A673 (cell line): Measurements from ENCODE around the gene TIGD7. TPM values are rescaled to one million over a fixed set of nuclear protein-coding genes. Genes with fewer than 3 reads are reported as not detected.

Source experiments
- BruUV-seq: library from RNA; stranded (reverse); fragments of 400-500 nt; replicated peaks from 2 replicates; lab custom pipeline; 2021; lab: Mats Ljungman, UMichigan
- CTCF ChIA-PET: fragments of 300-600 bp; sonication (Branson Sonifier 250); formaldehyde crosslinking; loops from one replicate; lab custom pipeline; 2022; ENCODE audit warnings: antibody characterized with exemption; lab: Charles Lee
- POLR2A ChIA-PET: fragments of 300-600 bp; sonication (Branson Sonifier 250); formaldehyde crosslinking; loops from one replicate; lab custom pipeline; 2022; ENCODE audit warnings: antibody characterized with exemption; ENCODE audit not compliant: low non-redundant PET; lab: Charles Lee
- DNase-seq: peaks from one replicate; pipeline ENCODE4 v3.0.0-alpha.2; 2015; ENCODE audit warnings: low spot score
- H3K27ac ChIP-seq: fragments of 200-600 bp; sonication (generic); 2 replicates; pipeline ENCODE4 v1.5.1; 2016; ENCODE audit warnings: mixed run types, low read depth, mild to moderate bottlenecking, mixed read lengths, antibody characterized with exemption, low read length; ENCODE audit not compliant: poor library complexity, severe bottlenecking
- H3K27me3 ChIP-seq: fragments of 200-600 bp; sonication (generic); replicated peaks from 2 replicates; pipeline ENCODE4 v1.6.1; 2017; ENCODE audit warnings: mixed run types, low read depth, mild to moderate bottlenecking, mixed read lengths, antibody characterized with exemption, low read length; ENCODE audit not compliant: insufficient read depth, poor library complexity
- H3K36me3 ChIP-seq: fragments of 200-600 bp; sonication (generic); 2 replicates; pipeline ENCODE4 v1.6.1; 2016; ENCODE audit warnings: mixed run types, mild to moderate bottlenecking, mixed read lengths, antibody characterized with exemption, low read length; ENCODE audit not compliant: insufficient read depth, poor library complexity, severe bottlenecking
- H3K4me1 ChIP-seq: fragments of 200-600 bp; sonication (generic); 2 replicates; pipeline ENCODE4 v1.6.1; 2017; ENCODE audit warnings: mixed run types, mild to moderate bottlenecking, mixed read lengths, antibody characterized with exemption, low read length; ENCODE audit not compliant: insufficient read depth, poor library complexity, severe bottlenecking
- H3K4me3 ChIP-seq: fragments of 200-600 bp; sonication (generic); 2 replicates; pipeline ENCODE4 v1.5.1; 2016; ENCODE audit warnings: low read depth, mixed run types, mild to moderate bottlenecking, mixed read lengths, low read length; ENCODE audit not compliant: poor library complexity, severe bottlenecking
- H3K9me3 ChIP-seq: fragments of 200-600 bp; sonication (generic); 2 replicates; pipeline ENCODE4 v1.6.1; 2016; ENCODE audit warnings: mixed run types, low read depth, mild to moderate bottlenecking, mixed read lengths, antibody characterized with exemption, low read length; ENCODE audit not compliant: poor library complexity, severe bottlenecking
- EZH2 ChIP-seq: fragments of 200-600 bp; sonication (generic); IDR thresholded peaks from 2 replicates; pipeline ENCODE4 v1.6.1; 2017; ENCODE audit warnings: borderline replicate concordance, low read depth, mild to moderate bottlenecking, mixed read lengths, antibody characterized with exemption, low read length; ENCODE audit not compliant: poor library complexity, severe bottlenecking
- intact Hi-C: fragments of 100-400 bp; cut with micrococcal nuclease; formaldehyde crosslinking; loops from one replicate; pipeline ENCODE4 v1.10.0; 2022; ENCODE audit not compliant: unreplicated experiment
- total RNA-seq: library from RNA; stranded (reverse); gene quantifications from 2 replicates; pipeline ENCODE4 v1.2.3, GENCODE V29; 2021
- TF ChIP-seq, protein P1 (sequence below): fragments of 300-800, 200-600 bp; sonication (generic); conservative IDR thresholded peaks from 2 replicates; pipeline ENCODE4 v1.5.1; 2017; ENCODE audit warnings: low read depth, mild to moderate bottlenecking, antibody characterized with exemption, low read length, moderate library complexity, mixed read lengths

The TIGD7 gene
- total RNA-seq, 1 experiment from 2014 or later: 7.9 TPM

GRCh38 chr16:3328643-3329042 is 23.4 kb upstream of the TIGD7 start:
- no peaks in the 10 kb centered on the region for H3K27me3 ChIP-seq
- H3K9me3 ChIP-seq: no peaks in the 10 kb centered on the region
- no peaks in the 10 kb centered on the region for H3K36me3 ChIP-seq
- POLR2A ChIA-PET: no interaction called here
- no peak for TF ChIP-seq EZH2
- TF ChIP-seq, protein P1, sequence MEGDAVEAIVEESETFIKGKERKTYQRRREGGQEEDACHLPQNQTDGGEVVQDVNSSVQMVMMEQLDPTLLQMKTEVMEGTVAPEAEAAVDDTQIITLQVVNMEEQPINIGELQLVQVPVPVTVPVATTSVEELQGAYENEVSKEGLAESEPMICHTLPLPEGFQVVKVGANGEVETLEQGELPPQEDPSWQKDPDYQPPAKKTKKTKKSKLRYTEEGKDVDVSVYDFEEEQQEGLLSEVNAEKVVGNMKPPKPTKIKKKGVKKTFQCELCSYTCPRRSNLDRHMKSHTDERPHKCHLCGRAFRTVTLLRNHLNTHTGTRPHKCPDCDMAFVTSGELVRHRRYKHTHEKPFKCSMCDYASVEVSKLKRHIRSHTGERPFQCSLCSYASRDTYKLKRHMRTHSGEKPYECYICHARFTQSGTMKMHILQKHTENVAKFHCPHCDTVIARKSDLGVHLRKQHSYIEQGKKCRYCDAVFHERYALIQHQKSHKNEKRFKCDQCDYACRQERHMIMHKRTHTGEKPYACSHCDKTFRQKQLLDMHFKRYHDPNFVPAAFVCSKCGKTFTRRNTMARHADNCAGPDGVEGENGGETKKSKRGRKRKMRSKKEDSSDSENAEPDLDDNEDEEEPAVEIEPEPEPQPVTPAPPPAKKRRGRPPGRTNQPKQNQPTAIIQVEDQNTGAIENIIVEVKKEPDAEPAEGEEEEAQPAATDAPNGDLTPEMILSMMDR: no peak
- intact Hi-C loops: no loop called here
- DNase-seq: no peak
- no peaks in the 10 kb centered on the region for H3K4me1 ChIP-seq
- H3K27ac ChIP-seq: no peak overlapping the region
- no peak overlapping the region for H3K4me3 ChIP-seq
- CTCF ChIA-PET: no interaction called here
- BruUV-seq: no TSS peak

GRCh38 chr16:3328104-3328503 is 22.9 kb upstream of the TIGD7 start:
- intact Hi-C loops: no loop called here
- ChIA-PET POLR2A (no interaction called here), CTCF (no interaction called here)
- H3K27ac ChIP-seq: no peak overlapping the region
- BruUV-seq: no TSS peak
- TF ChIP-seq, protein P1: no peak
- TF ChIP-seq EZH2: no peak
- no peak overlapping the region for H3K4me3 ChIP-seq
- DNase-seq: no peak
- no peaks in the 10 kb centered on the region for H3K27me3 ChIP-seq
- no peaks in the 10 kb centered on the region for H3K36me3 ChIP-seq
- H3K9me3 ChIP-seq: no peaks in the 10 kb centered on the region
- no peaks in the 10 kb centered on the region for H3K4me1 ChIP-seq

GRCh38 chr16:3327514-3327913 is 22.3 kb upstream of the TIGD7 start:
- no TSS peak for BruUV-seq
- no peaks in the 10 kb centered on the region for H3K27me3 ChIP-seq
- intact Hi-C loops: no loop called here
- no peak overlapping the region for H3K4me3 ChIP-seq
- no peak overlapping the region for H3K27ac ChIP-seq
- H3K36me3 ChIP-seq: no peaks in the 10 kb centered on the region
- H3K4me1 ChIP-seq: no peaks in the 10 kb centered on the region
- peaks cover 5% of the 10 kb centered on the region for H3K9me3 ChIP-seq
- DNase-seq: no peak
- TF ChIP-seq EZH2: no peak
- TF ChIP-seq, protein P1: no peak
- ChIA-PET POLR2A (no interaction called here), CTCF (no interaction called here)
